Left kidney (tissue), 8 donors: Measurements from ENCODE around the gene SLC25A17. TPM values are rescaled to one million over a fixed set of nuclear protein-coding genes. Genes with fewer than 3 reads are reported as not detected.
"Not testable (repeated sequence)": the region's sequence is repeated elsewhere in the genome, so short reads cannot be mapped to it uniquely, and the experiment has no call there.

ENCODE experiments used
- DNase-seq: peaks from one replicate; pipeline ENCODE4 v3.0.0-alpha.2; 2013
- long read RNA-seq, 8 donors: transcript quantifications; one replicate each; lab custom pipeline, GENCODE V29; 2026
- polyA plus RNA-seq: library from polyadenylated mRNA; unstranded; fragments of 120-200 nt; gene quantifications from one replicate; pipeline ENCODE4 v1.2.1, GENCODE V29; 2013; ENCODE audit not compliant: insufficient read length

SLC25A17 gene, protein sequence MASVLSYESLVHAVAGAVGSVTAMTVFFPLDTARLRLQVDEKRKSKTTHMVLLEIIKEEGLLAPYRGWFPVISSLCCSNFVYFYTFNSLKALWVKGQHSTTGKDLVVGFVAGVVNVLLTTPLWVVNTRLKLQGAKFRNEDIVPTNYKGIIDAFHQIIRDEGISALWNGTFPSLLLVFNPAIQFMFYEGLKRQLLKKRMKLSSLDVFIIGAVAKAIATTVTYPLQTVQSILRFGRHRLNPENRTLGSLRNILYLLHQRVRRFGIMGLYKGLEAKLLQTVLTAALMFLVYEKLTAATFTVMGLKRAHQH
- polyA plus RNA-seq = 48.8 TPM
- long read RNA-seq, donor 1, transcript SLC25A17-210 (9 exons, 2,262 nt) = major isoform, 7 of 7 reads
- long read RNA-seq, donor 1, partial matches to known transcripts = 0 of 7 reads
- long read RNA-seq, donor 1, other reads (novel, unspliced or antisense) = 0 of 7 reads
- long read RNA-seq, donor 2, transcript SLC25A17-210 (9 exons, 2,262 nt) = major isoform, 6 of 7 reads
- long read RNA-seq, donor 2, partial matches to known transcripts = 0 of 7 reads
- long read RNA-seq, donor 2, other reads (novel, unspliced or antisense) = 0 of 7 reads
- long read RNA-seq, donor 3, partial matches to known transcripts = 0 of 8 reads
- long read RNA-seq, donor 3, other reads (novel, unspliced or antisense) = 0 of 8 reads
- long read RNA-seq, donor 4, partial matches to known transcripts = 0 of 1 reads
- long read RNA-seq, donor 4, other reads (novel, unspliced or antisense) = 0 of 1 reads
- long read RNA-seq, donor 5, transcript SLC25A17-210 (9 exons, 2,262 nt) = major isoform, 18 of 19 reads
- long read RNA-seq, donor 5, partial matches to known transcripts = 0 of 19 reads
- long read RNA-seq, donor 5, other reads (novel, unspliced or antisense) = 0 of 19 reads
- long read RNA-seq, donor 6, transcript SLC25A17-210 (9 exons, 2,262 nt) = major isoform, 7 of 7 reads
- long read RNA-seq, donor 6, partial matches to known transcripts = 0 of 7 reads
- long read RNA-seq, donor 6, other reads (novel, unspliced or antisense) = 0 of 7 reads
- long read RNA-seq, donor 7, transcript SLC25A17-210 (9 exons, 2,262 nt) = major isoform, 15 of 15 reads
- long read RNA-seq, donor 7, partial matches to known transcripts = 0 of 15 reads
- long read RNA-seq, donor 7, other reads (novel, unspliced or antisense) = 0 of 15 reads
- long read RNA-seq, donor 8, transcript SLC25A17-210 (9 exons, 2,262 nt) = major isoform, 5 of 6 reads
- long read RNA-seq, donor 8, partial matches to known transcripts = 0 of 6 reads
- long read RNA-seq, donor 8, other reads (novel, unspliced or antisense) = 0 of 6 reads

DNA sequence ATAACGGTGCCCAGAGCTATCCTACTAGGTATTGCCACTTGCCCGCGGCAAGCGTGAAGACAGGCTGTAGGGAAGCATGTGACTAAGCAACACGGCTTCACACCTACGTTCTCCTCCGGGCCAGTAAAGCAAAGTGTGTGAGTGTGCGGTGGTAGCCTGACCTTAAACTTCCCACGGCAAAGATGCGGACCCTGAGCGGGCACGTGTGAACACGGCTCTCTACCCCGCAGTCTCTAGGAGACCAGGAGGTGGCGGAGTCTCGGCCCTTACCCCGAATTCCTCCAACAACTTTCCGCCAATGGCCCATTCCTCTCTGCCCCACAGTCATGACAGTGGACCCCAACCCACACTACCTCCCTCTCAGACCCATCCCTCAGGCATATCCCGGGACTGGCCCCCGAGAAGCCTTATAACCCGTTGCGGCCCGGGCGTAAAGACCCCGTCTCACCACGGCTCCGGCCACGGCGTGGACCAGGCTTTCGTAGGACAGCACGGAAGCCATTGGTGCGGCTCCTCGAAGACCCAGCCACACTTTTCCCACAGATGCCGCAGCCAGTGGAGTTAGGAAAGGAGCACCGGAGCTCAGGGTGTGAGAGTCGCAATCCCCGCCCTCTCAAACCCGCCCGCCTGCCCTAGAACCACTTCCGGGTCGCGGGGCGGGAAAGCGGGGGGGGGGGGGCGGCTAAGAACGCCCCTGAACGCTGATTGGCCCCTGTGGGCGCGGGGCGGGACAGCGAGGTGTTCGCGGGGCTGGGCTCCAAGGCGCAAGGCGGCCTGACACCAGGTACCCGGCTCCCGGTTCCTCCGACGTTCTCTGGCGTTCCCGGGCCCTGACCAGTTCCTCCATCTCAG, at the start of gene SLC25A17:
SLC25A17 (minus strand) TSS at position 600 of the 852 bp plus-strand sequence; CDS start at position 502, 98 bp downstream.
- DNase-seq = peak; percentile 84

DNA sequence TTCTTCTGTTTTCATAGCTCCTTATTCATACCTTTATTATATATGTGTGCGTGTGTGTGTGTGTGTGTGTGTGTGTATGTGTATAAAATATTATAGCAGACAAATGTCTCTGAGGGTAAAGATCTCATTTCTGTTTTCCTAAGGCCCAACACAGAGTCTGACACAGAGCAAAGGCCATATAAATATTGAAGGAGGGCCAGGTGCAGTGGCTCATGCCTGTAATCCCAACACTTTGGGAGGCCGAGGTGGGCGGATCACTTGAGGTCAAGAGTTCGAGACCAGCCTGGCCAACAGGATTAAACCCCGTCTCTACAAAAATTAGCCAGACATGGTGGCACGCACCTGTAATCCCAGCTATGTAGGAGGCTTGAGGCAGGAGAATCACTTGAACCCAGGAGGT, 49.2 kb upstream of the SLC25A17 start:
- not testable (repeated sequence) for DNase-seq

DNA sequence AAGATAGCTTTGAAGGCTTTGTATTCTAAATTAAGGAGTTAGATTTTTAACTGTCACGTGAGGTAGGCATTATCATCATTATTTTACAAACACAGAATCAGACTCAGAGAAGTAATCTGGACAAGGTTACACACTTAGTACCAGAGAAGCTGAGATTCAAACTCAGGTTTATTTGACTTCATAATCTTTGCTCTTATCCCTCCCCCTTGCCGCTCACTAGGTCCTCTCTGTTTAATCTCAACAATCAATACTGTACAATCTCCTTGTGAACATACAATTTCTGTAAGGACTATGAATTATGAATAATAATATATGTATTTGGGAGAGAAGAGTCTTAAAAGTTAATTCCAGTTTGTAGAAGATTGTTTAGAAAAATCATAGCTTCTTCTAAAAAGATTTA, 48.0 kb upstream of the SLC25A17 start:
- no peak for DNase-seq

DNA sequence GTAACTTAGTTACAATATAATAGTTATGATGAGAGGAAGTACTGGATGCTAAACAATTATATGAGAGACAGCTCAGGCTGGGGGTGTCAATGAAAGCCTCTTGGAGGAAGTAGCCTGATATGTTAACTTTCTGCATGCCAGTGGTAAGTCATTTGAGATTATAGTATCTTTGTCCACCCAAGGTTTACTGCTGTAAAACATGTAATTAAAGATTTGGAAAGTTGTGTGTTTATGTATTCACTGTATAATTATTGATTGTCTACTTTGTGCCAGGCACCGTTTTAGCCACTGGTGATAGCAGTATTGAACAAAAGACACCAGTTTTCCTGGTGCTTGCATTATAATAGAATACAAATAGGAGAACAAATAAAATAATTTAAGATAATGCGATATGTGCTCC, 43.4 kb upstream of the SLC25A17 start:
- DNase-seq = no peak

DNA sequence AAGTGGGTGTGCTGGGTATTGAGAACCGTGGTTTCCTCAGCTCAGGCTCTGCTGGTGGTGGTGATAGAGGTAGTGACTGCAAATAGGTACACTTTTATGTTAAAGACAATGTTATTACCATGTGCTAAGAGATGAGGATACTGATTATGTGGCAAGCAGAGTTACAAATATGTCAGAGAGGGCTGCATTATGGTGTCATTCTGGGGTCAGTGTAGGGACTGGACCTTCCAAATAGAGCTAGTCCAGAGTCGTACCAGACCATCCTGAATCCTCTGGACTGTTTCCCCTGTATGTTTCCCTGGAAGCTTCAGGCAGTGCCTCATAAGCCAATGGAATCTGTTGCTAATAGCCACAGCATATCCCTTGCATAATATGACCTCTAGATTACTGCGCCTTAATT, 42.9 kb upstream of the SLC25A17 start, which contains the start of gene DNAJB7:
DNAJB7 (minus strand) TSS at position 101 of the 400 bp plus-strand sequence. CDS start 119 bp downstream, outside the sequence.
- DNase-seq = no peak

DNA sequence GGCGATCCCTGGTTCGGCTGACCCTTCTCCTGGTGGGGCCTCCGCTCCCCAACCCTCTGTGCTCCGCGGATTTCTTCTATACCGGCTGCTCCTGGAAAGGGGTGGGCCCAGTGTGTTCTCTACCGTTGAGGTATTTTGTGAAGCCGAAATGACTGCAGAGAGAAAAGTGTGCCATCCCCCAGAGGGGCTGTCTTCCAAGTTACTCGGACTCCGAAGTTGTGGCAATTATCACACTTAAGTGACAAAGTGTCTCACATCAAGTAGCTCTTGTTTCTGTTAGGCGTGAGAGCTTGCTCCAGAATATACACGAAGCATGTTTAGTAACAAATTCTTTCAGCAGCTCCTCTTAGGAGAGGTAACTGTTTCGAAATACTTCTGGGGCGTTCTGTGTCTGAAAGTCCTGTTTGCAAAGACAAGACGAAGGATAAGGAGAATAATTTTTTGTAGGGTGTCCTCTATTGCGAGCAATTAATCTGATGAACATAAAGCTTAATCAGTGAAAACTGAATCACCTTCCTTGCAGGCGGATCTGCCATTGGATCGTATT, 38.2 kb upstream of the SLC25A17 start:
- DNase-seq = no peak

DNA sequence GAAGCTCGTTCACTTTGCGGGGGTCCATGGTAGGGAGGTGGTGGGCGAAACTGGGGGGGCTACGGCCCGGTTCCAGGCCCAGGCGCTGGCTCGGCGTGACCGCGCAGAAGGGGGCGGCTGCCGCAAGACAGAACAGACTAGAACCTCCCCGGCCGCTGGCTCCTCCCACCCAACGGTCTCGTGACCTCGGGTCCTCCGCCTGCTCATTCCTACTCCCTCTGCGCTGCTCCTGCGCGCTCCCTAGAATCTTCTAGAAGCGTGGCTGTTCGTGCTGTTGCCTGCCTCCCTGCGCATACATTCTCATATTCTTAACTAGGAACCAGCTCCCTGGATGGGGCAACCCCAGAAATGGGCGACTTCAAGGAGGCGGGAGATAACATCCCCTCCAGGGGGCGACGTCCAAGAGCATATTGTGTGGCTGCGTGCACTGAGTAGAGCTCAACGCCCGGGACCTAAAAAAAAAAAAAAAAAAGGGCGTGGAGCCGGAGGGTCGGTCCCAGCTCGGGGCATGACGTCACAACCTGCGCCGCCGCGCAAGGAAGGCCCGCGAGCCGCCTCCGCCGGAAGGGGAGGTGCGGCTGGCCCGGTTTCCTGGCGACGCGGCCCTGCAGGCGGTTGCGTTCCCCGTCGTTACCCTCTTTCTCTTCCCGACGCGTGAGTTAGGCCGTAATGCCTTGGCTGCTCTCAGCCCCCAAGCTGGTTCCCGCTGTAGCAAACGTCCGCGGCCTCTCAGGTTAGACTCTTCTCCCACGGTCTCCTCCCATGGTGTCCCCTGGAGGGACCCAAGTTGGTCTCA, 37.6 kb upstream of the SLC25A17 start, which contains the start of the genes ST13 and XPNPEP3:
ST13 (minus strand) TSS at position 127 of the 796 bp plus-strand sequence; CDS start at position 28, 99 bp downstream.
XPNPEP3 (plus strand) TSS at position 636 of the 796 bp plus-strand sequence; CDS start at position 670, 34 bp downstream.
- DNase-seq = peak; percentile 95

DNA sequence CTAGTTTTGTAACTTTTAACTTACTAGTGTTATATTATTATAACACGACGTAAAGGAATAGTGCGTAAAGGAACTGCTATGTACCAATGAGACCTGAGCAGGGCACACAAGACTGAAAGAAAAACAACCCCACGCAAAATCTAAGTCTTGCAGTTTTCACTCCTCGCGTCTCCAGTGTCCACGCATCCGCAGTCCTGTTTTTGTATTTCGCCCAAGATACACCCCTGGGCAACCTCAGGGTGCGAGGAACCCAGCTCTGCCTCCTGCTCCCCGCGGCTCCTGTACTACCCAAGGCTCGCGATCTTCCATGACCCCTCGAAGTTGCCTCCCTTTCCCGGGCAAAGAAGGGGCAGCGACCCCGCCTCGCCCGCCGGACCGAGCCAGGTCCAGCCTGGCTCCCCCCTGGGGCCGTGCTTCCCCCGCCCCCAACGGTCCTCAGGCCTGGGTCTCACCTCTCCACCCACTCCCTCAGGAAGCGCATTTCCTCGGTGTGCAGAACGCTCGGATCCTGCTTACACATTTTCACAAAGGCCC, 36.9 kb upstream of the SLC25A17 start:
- no peak for DNase-seq

DNA sequence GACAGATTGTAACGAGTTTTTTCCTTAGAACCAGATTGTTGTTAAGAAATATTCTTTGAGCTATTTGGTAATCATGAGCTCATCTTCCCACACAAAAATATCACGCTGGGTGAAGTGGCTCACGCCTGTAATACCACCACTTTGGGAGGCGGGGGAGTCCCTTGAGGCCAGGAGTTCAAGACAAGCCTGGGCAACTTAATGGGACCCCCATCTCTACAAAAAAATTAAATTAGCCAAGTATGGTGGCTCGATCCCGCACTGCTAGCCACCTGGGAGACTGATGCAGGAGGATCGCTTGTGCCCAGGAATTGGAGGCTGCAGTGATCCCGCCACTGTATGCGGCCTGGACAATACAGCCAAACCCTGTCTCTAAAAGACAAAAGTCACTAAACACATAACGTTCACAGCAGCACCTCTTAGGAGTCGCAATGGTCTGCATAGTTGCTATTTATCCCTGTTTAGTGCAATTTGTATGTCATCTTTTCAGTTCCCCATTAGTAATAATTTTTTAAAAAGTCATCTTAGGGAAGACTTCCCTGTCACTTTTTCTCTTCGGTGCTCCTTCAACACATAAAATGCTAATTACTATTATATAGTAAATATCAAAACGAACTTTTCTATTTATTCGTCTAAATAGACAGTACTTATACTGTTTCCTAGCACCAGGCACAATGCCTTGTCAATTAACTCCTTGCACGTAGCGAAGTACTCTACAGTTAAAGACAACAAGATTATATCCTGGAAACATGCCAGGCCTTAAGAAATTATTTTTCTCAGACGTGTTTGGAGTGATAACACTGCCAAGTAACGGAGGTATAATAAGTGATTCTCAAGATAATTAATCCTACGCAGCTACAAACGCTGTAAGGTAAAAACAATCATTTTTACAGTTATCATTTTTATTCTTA, 36.2 kb upstream of the SLC25A17 start:
- no peak for DNase-seq

DNA sequence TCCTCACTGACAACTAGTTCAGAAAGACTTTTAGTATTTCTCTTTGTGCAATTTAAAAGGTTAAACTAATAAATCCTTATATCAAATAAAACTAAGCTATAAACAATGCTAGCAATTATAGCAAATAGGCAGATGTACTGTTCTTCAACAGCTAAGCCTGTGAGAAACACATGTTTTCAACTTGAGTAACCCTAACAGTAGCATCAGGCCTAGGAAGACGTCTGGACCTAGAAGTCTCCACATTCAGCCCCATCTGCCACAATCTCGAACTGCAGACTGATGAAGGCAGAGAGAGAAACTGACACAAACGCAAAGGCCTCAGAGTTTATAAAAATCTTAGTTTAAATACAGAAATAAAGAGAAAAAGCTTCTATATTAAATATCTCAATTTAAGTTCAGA, 34.8 kb upstream of the SLC25A17 start:
- DNase-seq = no peak

DNA sequence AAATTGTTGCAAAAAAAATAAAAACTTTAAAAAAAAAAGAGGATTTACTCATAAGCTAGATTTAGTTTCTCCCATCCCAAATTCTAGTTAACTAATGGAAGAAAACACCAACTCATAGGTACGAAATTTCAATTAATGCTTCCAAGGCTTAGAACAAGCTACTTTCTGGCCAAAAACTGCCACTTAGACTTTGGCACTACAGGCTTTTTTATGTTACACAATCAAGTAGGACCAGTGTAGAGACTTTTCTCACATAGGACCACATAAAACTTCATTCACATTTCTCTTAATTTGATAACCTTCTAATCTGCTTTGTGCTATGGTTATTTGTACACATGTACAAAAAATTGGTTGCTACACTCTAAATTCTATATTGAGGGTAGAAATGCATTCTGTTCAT, 34.2 kb upstream of the SLC25A17 start:
- no peak for DNase-seq

DNA sequence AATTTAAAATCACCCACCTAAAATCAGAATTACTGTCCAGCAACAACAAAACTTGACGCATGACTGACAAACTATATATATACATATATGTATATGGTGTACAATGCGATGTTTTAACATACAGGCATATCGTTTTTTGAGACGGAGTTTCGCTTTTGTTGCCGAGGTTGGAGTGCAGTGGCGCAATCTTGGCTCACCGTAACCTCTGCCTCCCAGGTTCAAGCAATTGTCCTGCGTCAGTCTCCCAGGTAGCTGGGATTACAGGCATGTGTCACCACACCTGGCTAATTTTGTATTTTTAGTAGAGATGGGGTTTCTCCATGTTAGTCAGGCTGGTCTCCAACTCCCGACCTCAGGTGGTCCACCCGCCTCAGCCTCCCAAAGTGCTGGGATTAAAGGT, 26.7 kb upstream of the SLC25A17 start:
- DNase-seq = not testable (repeated sequence)

DNA sequence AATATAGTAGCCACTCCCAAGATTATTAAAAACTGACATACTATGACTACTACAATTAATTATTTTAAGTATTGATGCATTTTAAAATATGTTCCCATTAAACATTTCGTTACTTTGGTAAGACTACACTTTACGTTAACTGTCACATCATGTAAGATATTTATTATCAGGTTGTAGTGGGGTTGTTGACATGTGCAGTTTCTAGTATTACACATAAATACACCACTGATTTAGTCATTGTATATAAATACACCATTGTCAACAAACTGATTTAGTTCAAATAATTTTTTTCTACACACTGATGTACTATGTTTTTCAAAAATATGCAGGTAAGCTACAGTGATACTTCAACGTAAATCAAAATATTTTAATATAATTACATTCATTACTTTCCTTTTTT, 25.8 kb upstream of the SLC25A17 start:
- no peak for DNase-seq

DNA sequence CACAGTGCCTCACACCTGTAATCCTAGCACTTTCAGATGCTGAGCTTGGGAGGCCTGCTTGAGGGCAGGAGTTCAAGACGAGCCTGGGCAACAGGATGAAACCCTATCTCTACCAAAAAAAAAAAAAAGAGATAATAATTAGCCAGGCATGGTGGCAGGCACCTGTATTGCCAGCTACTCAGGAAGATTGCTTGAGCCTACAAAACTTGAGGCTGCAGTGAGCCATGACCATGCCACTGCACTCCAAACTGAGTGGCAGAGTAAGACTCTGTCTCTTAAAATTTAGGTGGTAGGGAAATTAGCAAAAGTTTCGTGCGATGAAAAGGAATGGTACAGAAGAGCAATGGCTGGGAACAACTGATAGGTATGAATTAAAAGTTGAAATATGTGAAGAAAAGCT, 19.3 kb upstream of the SLC25A17 start:
- no peak for DNase-seq

DNA sequence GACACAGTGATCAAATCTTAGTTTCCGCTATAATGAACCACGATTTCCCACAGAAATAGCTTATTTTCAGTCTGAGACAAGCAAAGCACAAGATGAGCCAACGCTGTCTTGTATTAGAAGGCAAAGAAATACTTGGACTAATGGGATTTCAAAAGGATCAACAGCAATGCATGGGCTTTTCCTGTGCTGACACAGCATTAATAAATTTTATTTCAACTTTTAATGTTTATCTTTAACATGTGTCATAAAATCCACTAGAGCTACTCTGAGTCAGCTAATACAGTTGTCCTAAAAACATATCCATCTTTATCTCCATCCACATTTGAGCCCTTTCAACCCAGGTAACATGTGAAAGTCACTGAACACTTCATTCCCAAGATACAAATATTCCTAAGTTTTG, 15.5 kb upstream of the SLC25A17 start:
- DNase-seq = no peak

DNA sequence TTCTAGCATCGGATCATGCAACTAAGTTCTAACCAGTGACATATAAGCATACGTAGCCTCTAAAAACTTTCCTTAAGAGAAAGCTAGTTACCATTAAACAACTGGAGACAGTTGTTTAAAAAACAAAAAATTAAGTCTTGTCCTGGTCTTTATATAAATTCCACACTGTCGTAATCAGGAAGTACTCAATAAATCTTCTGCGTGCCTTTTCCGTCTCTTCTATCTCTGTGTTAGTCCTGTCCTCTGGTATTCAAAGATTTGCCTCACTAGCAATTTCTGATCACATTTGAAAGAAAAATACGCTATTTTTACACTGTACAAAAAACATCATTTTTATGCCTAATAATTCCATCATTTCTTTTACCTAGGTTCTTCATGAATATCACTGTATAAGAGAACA, 10.0 kb upstream of the SLC25A17 start:
- DNase-seq = no peak

DNA sequence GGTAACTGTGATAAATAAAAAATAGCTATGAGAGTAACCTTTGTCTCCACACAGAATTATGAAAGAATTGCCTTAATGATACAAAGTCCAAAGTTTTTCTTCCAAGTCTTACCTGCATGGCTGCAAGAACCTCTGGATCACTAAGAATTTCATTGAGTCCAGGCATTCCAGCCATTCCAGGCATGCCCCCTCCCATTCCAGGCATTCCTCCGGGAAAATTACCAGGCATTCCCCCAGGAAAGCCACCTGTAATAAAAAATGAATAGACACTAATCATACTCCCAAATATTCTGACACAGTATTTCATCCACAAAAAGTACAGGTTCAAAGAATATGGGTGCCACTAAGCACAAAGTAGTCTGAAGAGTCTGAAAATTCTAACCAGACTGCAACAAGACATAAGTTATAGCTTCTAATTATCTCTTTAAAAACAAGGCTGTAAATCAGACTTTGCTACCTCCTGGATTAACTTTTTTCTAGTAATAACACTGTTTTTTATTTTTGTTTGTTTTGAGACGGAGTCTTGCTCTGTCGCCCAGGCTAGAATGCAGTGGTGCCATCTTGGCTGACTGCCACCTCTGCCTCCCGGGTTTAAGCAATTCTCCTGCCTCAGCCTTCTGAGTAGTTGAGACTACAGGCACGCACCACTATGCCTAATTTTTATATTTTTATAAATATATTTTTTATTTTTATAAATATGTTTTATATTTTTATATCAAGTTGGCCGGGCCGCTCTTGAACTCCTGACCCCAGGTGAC, 8.0 kb upstream of the SLC25A17 start:
- DNase-seq = no peak
